Bronchial epithelial cell (primary cell): ENCODE results near the gene CCR5AS.
"Not testable (repeated sequence)": the region's sequence is repeated elsewhere in the genome, so short reads cannot be mapped to it uniquely, and the experiment has no call there.

Source experiments
- DNase-seq: peaks from one replicate; pipeline ENCODE4 v3.0.0-alpha.2; 2010; ENCODE audit warnings: low read depth
- FAIRE-seq: peaks from 2 replicates; lab custom pipeline; 2011; peaks lifted over from hg19 to GRCh38; lab: Jason Lieb, UNC
- H3K27me3 ChIP-seq: 2 replicates; pipeline ENCODE4 v1.5.1; 2011; ENCODE audit warnings: low read length; ENCODE audit not compliant: control insufficient read depth, insufficient read depth
- H3K36me3 ChIP-seq: 2 replicates; pipeline ENCODE4 v1.5.1; 2011; ENCODE audit warnings: low read length; ENCODE audit not compliant: control insufficient read depth, insufficient read depth
- H3K4me3 ChIP-seq: 2 replicates; pipeline ENCODE4 v1.5.1; 2011; ENCODE audit warnings: mild to moderate bottlenecking, low read depth, low read length, control low read depth
- CTCF ChIP-seq: IDR thresholded peaks from 2 replicates; pipeline ENCODE4 v1.5.1; 2011; ENCODE audit warnings: mild to moderate bottlenecking, moderate library complexity, low read length, control low read depth, inconsistent platforms; ENCODE audit not compliant: insufficient read depth, severe bottlenecking

Gene CCR5AS

DNA sequence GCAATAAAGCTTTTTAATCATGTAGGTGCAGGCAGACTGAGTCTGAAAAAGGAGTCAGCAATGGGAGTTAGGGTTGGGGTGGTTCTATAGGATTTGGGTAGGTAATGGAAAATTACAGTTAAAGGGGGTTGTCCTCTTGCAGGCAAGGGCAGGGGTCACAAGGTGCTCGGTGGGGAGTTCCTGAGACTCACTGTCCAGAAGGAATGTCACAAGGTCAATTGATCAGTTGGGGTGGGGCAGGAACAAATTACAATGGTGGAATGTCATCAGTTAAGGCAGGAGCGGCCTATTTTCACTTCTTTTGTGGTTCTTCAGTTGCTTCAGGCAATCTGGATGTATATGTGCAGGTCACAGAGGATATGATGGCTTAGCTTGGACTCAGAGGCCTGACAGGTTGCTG, 13.9 kb downstream of the CCR5AS start:
- no peak for TF ChIP-seq CTCF
- FAIRE-seq (no peak), DNase-seq (no peak)
- Histone ChIP-seq H3K36me3 (no peaks in the 10 kb centered on the region), H3K4me3 (no peak overlapping the region), H3K27me3 (no peaks in the 10 kb centered on the region)

GRCh38 chr3:46391526-46391925, 15.3 kb downstream of the CCR5AS start:
- not testable (repeated sequence) for DNase-seq, H3K4me3 ChIP-seq, FAIRE-seq, H3K36me3 ChIP-seq, H3K27me3 ChIP-seq

- DNase-seq: no peak
- Histone ChIP-seq H3K4me3 (no peak overlapping the region), H3K36me3 (no peaks in the 10 kb centered on the region), H3K27me3 (no peaks in the 10 kb centered on the region)
- no peak for FAIRE-seq
- no peak for TF ChIP-seq CTCF
These were observed 17.6 kb downstream of the CCR5AS start for GRCh38 chr3:46389306-46389705.

GRCh38 chr3:46388847-46389246, 18.0 kb downstream of the CCR5AS start:
- not testable (repeated sequence) for H3K27me3 ChIP-seq, H3K36me3 ChIP-seq, FAIRE-seq, H3K4me3 ChIP-seq
- DNase-seq: peak; percentile 46

DNA sequence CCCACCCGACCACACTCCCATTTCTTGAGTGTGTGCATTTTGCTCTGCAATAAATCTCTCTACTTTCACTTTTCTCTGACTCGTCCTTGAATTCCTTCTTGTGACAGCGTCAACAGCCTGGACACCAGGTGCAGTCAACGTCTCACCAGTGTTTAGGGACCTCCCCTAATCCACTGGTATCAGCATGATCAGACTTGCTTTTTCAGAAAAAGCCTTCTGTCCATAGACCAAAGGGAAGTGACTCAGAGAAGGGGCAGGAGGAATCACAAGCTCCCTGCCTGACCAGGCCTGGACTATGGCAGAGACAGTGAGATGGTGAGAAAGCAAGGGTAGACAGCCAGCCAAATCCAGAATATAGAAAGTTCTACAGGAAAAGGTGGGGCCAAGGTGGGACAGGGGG, 20.7 kb downstream of the CCR5AS start:
- no peak for TF ChIP-seq CTCF
- FAIRE-seq (peak; percentile 97), DNase-seq (peak; percentile 99)
- Histone ChIP-seq H3K27me3 (no peaks in the 10 kb centered on the region), H3K36me3 (no peaks in the 10 kb centered on the region), H3K4me3 (no peak overlapping the region)

GRCh38 chr3:46383951-46384330, 22.9 kb downstream of the CCR5AS start:
- no peaks in the 10 kb centered on the region for H3K36me3 ChIP-seq
- no peak for TF ChIP-seq CTCF
- H3K27me3 ChIP-seq: no peaks in the 10 kb centered on the region
- DNase-seq (no peak), FAIRE-seq (no peak)
- H3K4me3 ChIP-seq: no peak overlapping the region

- Histone ChIP-seq H3K4me3 (no peak overlapping the region), H3K36me3 (no peaks in the 10 kb centered on the region), H3K27me3 (no peaks in the 10 kb centered on the region)
- FAIRE-seq (no peak), DNase-seq (no peak)
- no peak for TF ChIP-seq CTCF
These were observed 23.5 kb downstream of the CCR5AS start for GRCh38 chr3:46383211-46383950.
